Ishikawa (cell line): ENCODE data around the gene EPS8L2.

ENCODE experiments used
- EP300 ChIP-seq: IDR thresholded peaks from 2 replicates; pipeline ENCODE4 v1.6.1; 2012; ENCODE audit warnings: borderline replicate concordance
- RAD21 ChIP-seq: IDR thresholded peaks from 2 replicates; pipeline ENCODE4 v1.6.1; 2012; ENCODE audit warnings: low read depth
- REST ChIP-seq: IDR thresholded peaks from 2 replicates; pipeline ENCODE4 v1.6.1; 2012; ENCODE audit warnings: low read depth, mild to moderate bottlenecking
- TAF1 ChIP-seq: IDR thresholded peaks from 2 replicates; pipeline ENCODE4 v1.6.1; 2012; ENCODE audit warnings: low read depth, mild to moderate bottlenecking
- TCF12 ChIP-seq: IDR thresholded peaks from 2 replicates; pipeline ENCODE4 v1.6.1; 2012; ENCODE audit warnings: low read depth
- USF1 ChIP-seq: IDR thresholded peaks from 2 replicates; pipeline ENCODE4 v1.6.1; 2012
- YY1 ChIP-seq: IDR thresholded peaks from 2 replicates; pipeline ENCODE4 v1.6.1; 2012; ENCODE audit warnings: low read depth
- ZBTB7A ChIP-seq: IDR thresholded peaks from 2 replicates; pipeline ENCODE4 v1.6.1; 2012; ENCODE audit warnings: low read depth

- no peak for TF ChIP-seq RAD21
- TF ChIP-seq EP300 = no peak
- TF ChIP-seq YY1 = no peak
- TF ChIP-seq TAF1 = no peak
- TF ChIP-seq TCF12 = no peak
- no peak for TF ChIP-seq USF1
- no peak for TF ChIP-seq REST
- no peak for TF ChIP-seq ZBTB7A
Observed at GRCh38 chr11:693415-693831, 12.6 kb upstream of the EPS8L2 start.
